Endothelial cell of hepatic sinusoid (primary cell): ENCODE data around the gene SLC66A2.
"Not testable (repeated sequence)": the region's sequence is repeated elsewhere in the genome, so short reads cannot be mapped to it uniquely, and the experiment has no call there.

Experiments used
- in situ Hi-C: cut with HindIII; loops from 2 replicates; pipeline ENCODE4 v1.10.0; 2017; ENCODE audit warnings: low sequenced_read_pairs

Gene SLC66A2

GRCh38 chr18:79871026-79871390 lies 80.4 kb downstream of the SLC66A2 start:
- in situ Hi-C loops = loop anchor here (10.0 kb wide), 1 partner anchor 104 kb away; no protein-coding TSS in a partner anchor

GRCh38 chr18:79870301-79871025 lies 81.0 kb downstream of the SLC66A2 start:
- in situ Hi-C loops = loop anchor here (10.0 kb wide), 1 partner anchor 104 kb away; no protein-coding TSS in a partner anchor

- in situ Hi-C loops = loop anchor here (10.0 kb wide), 1 partner anchor 105 kb away; no protein-coding TSS in a partner anchor
Observed at GRCh38 chr18:79869591-79870300, 81.7 kb downstream of the SLC66A2 start.

GRCh38 chr18:79868811-79869541 lies 82.5 kb downstream of the SLC66A2 start:
- in situ Hi-C loops = no loop called here

GRCh38 chr18:79868168-79868784 lies 83.2 kb downstream of the SLC66A2 start:
- in situ Hi-C loops = no loop called here

GRCh38 chr18:79867666-79868065 lies 83.8 kb downstream of the SLC66A2 start:
- in situ Hi-C loops = no loop called here

- in situ Hi-C loops = no loop called here
Observed at GRCh38 chr18:79866889-79867574, 84.4 kb downstream of the SLC66A2 start.

- in situ Hi-C loops = not testable (repeated sequence)
Observed at GRCh38 chr18:79865951-79866350, 85.5 kb downstream of the SLC66A2 start.

GRCh38 chr18:79864955-79865354 lies 86.5 kb downstream of the SLC66A2 start:
- in situ Hi-C loops = loop anchor here (5.0 kb wide), 1 partner anchor 58 kb away; no protein-coding TSS in a partner anchor

GRCh38 chr18:79864006-79864725 lies 87.3 kb downstream of the SLC66A2 start:
- in situ Hi-C loops = loop anchor here (5.0 kb wide), 1 partner anchor 57 kb away; no protein-coding TSS in a partner anchor

- in situ Hi-C loops = loop anchor here (5.0 kb wide), 1 partner anchor 56 kb away; no protein-coding TSS in a partner anchor
Observed at GRCh38 chr18:79863161-79864005, 88.1 kb downstream of the SLC66A2 start.

- in situ Hi-C loops = loop anchor here (5.0 kb wide), 1 partner anchor 55 kb away; no protein-coding TSS in a partner anchor
Observed at GRCh38 chr18:79862562-79862961, 88.9 kb downstream of the SLC66A2 start.

- in situ Hi-C loops = loop anchor here (5.0 kb wide), 1 partner anchor 54 kb away; no protein-coding TSS in a partner anchor
Observed at GRCh38 chr18:79861687-79862086, 89.8 kb downstream of the SLC66A2 start.

GRCh38 chr18:79859314-79859713 lies 92.1 kb downstream of the SLC66A2 start:
- in situ Hi-C loops = loop anchor here (5.0 kb wide), 1 partner anchor 97 kb away; no protein-coding TSS in a partner anchor

GRCh38 chr18:79857082-79857671 lies 94.3 kb downstream of the SLC66A2 start:
- in situ Hi-C loops = loop anchor here (5.0 kb wide), 1 partner anchor 95 kb away; no protein-coding TSS in a partner anchor

GRCh38 chr18:79856119-79857007 lies 95.1 kb downstream of the SLC66A2 start:
- in situ Hi-C loops = loop anchor here (5.0 kb wide), 1 partner anchor 94 kb away; no protein-coding TSS in a partner anchor
